ENCODE measurements around the gene RNF112. TPM values are rescaled to one million over a fixed set of nuclear protein-coding genes. Genes with fewer than 3 reads are reported as not detected.
"Not testable (repeated sequence)": the region's sequence is repeated elsewhere in the genome, so short reads cannot be mapped to it uniquely, and the experiment has no call there.

Gene RNF112
- total RNA-seq, 1 donor from 2014 or later = 0.40 TPM

DNA sequence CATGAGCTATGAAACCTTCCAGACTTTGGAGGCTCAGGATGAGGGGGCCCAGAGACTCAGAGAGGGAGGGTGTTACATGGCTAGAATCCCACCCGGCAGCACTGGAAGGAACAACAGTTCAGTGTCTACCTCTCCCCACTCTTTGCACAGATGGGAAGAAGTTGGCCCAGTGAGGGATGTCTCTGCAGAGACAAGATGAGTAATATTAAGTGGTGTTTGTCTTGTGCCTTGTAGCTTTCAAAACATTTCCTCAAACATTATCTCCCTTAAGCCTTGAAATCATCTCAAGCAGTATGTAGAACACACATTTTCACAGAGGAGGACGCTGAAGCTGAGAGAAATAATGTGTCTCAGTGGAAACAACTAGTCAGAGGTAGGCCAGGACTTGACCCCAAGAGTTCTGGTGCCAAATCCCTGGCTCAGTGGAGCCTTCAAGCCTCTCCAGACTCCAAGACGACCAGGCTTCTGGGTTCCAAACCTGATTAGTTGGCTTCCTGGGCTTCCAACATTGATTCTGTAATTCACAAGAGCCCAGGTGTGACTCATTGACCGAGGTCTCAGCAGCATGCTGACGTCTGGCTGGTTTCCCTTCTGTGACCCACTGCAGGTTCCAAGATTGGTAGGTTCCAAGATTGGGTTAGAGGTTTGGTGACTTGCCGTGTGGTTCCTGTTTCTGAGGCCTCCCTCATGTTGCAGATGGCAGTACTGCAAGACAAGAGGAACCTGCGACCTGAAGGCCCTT lies 7.4 kb downstream of the RNF112 start:
- DNase-seq = no peak
- Mint-ChIP-seq H3K27ac (no peak overlapping the region), H3K9me3 (no peaks in the 10 kb centered on the region), H3K36me3 (ENCODE audit: low read depth) (no peaks in the 10 kb centered on the region), H3K4me1 (peaks cover 9% of the 10 kb centered on the region), H3K27me3 (peaks cover 4% of the 10 kb centered on the region), H3K4me3 (no peak overlapping the region)
- intact Hi-C loops (cut with micrococcal nuclease) = no loop called here

DNA sequence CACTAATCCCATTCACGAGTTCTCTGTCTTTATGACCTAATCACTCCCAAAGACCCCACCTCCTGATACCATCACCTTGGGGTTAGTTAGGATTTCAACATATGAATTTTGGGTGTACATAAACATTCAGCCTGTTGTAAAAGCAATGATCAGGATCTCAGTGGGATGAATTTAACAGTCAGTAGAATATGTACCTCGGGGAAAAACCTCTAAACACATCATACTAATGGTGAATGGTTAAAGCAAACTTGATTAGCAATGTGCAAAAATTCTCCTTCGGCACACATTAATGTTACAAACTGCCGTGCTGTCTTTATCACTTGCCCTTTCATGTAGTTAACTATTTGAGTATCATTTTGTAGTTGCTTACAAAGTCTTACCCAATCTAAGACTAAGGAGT lies 10.2 kb downstream of the RNF112 start:
- Mint-ChIP-seq H3K27ac (no peak overlapping the region), H3K27me3 (peaks cover 10% of the 10 kb centered on the region), H3K4me3 (no peak overlapping the region), H3K36me3 (ENCODE audit: low read depth) (no peaks in the 10 kb centered on the region), H3K9me3 (no peaks in the 10 kb centered on the region), H3K4me1 (peaks cover 9% of the 10 kb centered on the region)
- DNase-seq = no peak
- intact Hi-C loops (cut with micrococcal nuclease) = no loop called here

DNA sequence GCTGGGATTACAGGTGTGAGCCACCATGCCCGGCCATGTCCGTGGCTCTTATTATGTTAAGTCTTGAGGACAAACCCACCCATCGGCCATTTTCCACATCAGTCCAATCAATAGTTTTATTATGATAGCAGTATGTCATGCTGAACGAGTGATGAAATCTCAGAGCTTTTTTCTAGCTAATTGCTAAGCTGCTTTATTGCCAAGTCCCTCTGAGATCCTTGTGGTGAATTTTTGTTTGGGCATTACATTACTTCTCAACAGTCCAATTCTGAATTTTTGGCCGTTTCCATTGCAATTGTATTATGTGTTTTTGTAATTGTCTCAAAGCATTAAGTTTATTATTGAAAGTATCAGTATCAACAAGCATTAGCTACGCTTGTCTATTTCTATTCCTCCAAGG lies 10.9 kb downstream of the RNF112 start:
- Mint-ChIP-seq H3K4me3 (no peak overlapping the region), H3K27ac (no peak overlapping the region), H3K27me3 (peaks cover 11% of the 10 kb centered on the region), H3K4me1 (peaks cover 9% of the 10 kb centered on the region), H3K9me3 (no peaks in the 10 kb centered on the region), H3K36me3 (ENCODE audit: low read depth) (no peaks in the 10 kb centered on the region)
- intact Hi-C loops (cut with micrococcal nuclease) = no loop called here
- no peak for DNase-seq

DNA sequence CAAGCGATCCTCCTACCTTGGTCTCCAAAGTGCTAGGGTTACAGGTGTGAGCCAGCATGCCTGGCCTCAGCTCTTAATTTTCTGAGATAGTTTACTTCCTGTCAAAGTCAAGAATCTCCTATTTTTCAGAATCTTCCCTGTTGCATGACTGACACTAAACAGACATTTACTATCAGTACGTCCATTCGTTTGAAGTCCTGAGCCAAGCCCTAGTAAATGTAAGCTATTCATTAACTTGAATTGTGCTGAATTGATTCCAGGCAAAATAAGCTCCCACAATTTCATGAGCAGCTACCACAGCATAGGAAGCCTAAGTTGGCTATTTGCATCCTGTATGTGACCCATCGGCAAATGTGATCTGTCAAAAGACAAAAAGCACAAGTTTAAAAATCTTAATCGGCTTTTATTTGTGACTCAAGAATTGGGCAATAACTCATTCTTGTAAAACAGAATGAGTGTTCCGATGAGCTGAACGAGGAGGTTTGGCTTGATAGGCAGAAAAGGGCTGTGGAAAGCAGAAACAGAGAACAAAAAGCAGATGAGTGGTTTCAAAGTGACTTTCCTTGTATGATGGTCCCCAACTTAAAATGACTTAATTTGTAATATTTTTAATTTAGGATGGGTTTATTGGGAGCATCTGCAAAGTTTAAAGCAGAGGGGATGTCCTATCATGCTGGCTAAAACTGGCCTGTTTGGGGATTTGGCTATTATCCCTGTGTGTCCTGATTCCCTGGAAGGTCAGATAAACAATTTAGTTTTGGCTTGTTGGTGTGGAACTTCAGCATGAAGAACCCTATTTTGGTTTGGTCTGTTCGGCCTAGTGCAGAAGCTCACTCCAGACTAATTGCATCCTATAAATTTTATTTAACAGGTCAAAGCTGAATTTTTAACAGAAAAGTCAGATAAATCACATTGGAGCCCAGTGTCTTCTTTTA lies 14.2 kb downstream of the RNF112 start:
- Mint-ChIP-seq H3K36me3 (ENCODE audit: low read depth) (no peaks in the 10 kb centered on the region), H3K4me3 (no peak overlapping the region)

DNA sequence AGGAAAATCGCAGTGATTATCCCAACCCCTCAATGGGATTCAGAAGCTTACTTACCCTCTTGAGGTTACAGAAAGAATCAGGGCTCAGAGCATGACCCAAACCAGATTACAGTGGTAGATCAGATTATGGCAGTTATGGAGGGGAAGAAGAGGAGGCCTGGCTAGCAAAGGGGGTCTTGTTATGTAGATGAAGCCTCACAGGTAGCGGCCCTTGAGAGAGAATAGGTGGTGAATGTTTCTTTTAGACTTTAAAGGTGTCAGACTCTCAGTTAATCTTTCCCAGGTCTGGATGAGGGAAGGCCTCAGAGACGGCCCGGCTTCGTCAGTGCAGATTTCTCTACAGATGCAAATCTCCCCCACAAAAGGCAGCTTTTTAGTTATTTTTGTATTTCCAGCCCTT lies 15.6 kb downstream of the RNF112 start:
- no peak overlapping the region for H3K27ac Mint-ChIP-seq

More for the DNA sequence above, 14.2 kb downstream of the RNF112 start:
- intact Hi-C loops (cut with micrococcal nuclease) = no loop called here
- Mint-ChIP-seq H3K9me3 (no peaks in the 10 kb centered on the region), H3K4me1 (no peaks in the 10 kb centered on the region), H3K27me3 (peaks cover 11% of the 10 kb centered on the region), H3K27ac (no peak overlapping the region)
- DNase-seq = no peak

DNA sequence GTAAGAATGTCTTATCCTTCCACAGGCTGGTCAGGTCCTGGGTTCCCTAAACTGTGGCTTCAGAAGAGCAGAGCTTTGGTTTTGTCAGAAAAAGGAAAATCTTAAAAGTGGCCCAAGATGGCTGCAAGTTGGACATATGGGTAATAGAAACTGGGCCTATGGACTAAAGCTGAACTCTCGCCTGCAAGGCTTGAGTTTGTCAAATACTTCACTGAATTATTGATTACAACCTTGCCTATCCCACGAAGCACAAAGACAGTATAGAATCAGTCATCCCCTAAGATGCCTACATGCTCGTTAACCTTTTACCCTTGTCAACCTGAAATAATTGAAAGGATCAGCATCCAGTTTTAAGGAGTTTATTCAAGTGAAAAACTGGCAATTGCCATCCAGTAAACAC lies 20.7 kb downstream of the RNF112 start:
- Mint-ChIP-seq H3K9me3 (no peaks in the 10 kb centered on the region), H3K27ac (no peak overlapping the region), H3K27me3 (peaks cover 17% of the 10 kb centered on the region), H3K36me3 (ENCODE audit: low read depth) (no peaks in the 10 kb centered on the region), H3K4me3 (no peak overlapping the region), H3K4me1 (no peaks in the 10 kb centered on the region)
- intact Hi-C loops (cut with micrococcal nuclease) = no loop called here
- DNase-seq = no peak

More for the DNA sequence above, 15.6 kb downstream of the RNF112 start:
- Mint-ChIP-seq H3K4me1 (no peaks in the 10 kb centered on the region), H3K36me3 (ENCODE audit: low read depth) (no peaks in the 10 kb centered on the region), H3K4me3 (no peak overlapping the region), H3K9me3 (no peaks in the 10 kb centered on the region), H3K27me3 (peaks cover 15% of the 10 kb centered on the region)
- no peak for DNase-seq
- intact Hi-C loops (cut with micrococcal nuclease) = no loop called here

DNA sequence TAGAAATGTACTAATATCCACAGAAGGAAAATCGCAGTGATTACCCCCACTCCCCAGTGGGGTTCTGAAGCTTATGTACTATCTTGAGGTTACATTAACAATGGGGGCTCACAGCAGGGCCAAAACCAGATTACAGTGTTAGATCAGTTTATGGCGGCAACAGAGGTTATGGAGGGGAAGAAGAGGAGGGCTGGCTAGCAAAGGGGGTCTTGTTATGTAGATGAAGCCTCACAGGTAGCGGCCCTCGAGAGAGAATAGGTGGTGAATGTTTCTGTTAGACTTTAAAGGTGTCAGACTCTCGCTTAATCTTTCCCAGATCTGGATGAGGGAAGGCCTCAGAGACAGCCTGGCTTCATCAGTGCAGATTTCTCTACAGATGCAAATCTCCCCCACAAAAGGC lies 22.2 kb downstream of the RNF112 start:
- Mint-ChIP-seq H3K9me3 (no peaks in the 10 kb centered on the region), H3K36me3 (ENCODE audit: low read depth) (no peaks in the 10 kb centered on the region), H3K27ac (no peak overlapping the region), H3K4me3 (no peak overlapping the region), H3K4me1 (no peaks in the 10 kb centered on the region), H3K27me3 (peaks cover 25% of the 10 kb centered on the region)
- no peak for DNase-seq
- intact Hi-C loops (cut with micrococcal nuclease) = no loop called here

DNA sequence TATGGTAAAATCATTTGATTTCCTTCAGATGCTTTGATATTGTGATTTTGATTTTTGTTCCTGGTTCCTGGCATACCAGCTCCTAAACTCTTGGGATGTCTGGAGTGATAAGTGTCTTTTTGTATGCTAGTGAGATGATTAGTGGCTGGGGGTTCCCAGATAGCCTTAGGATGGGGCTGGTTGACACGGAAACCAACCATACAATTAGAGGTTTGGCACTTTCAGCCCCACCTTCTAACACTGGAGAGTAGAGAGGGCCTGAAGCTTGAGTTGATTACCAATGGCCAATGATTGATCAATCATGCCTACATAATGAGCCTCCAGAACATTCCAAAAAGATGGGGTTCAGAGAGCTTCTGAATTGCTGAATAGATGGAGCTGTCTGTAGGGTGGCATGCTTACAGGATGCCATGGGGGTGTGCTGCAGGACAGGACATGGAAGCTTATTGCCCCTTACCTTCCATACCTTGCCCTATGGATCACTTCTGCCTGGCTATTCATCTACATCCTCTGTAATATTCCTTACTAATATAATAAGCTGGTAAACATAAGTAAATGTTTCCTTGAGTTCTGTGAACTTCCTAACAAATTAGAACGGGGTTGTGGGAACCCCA lies 22.8 kb downstream of the RNF112 start:
- Mint-ChIP-seq H3K27ac (no peak overlapping the region), H3K9me3 (no peaks in the 10 kb centered on the region), H3K4me1 (no peaks in the 10 kb centered on the region), H3K27me3 (peaks cover 30% of the 10 kb centered on the region), H3K36me3 (ENCODE audit: low read depth) (no peaks in the 10 kb centered on the region), H3K4me3 (no peak overlapping the region)
- no peak for DNase-seq
- intact Hi-C loops (cut with micrococcal nuclease) = no loop called here

DNA sequence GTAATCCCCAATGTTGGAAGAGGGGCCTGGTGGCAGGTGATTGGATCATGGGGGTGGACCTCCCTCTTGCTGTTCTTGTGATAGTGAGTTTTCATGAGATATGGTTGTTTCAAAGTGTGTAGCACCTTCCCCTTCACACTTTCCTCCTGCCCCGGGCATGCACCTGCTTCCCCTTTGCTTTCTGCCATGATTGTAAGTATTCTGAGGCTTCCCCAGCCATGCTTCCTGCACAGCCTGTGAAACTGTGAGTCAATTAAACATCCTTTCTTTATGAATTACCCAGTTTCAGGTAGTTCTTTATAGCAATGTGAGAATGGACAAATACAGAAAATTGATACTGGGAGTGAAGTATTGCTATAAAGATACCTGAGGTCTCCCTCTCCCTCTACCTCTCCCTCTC lies 29.4 kb downstream of the RNF112 start:
- H3K4me1 Mint-ChIP-seq = peaks cover 2% of the 10 kb centered on the region
- peaks cover 2% of the 10 kb centered on the region for H3K36me3 Mint-ChIP-seq (ENCODE audit: low read depth)
- no peak overlapping the region for H3K27ac Mint-ChIP-seq
- DNase-seq = no peak
- no peak overlapping the region for H3K4me3 Mint-ChIP-seq
- H3K9me3 Mint-ChIP-seq = peaks cover 13% of the 10 kb centered on the region
- intact Hi-C loops (cut with micrococcal nuclease) = no loop called here
- H3K27me3 Mint-ChIP-seq = peaks cover 36% of the 10 kb centered on the region

DNA sequence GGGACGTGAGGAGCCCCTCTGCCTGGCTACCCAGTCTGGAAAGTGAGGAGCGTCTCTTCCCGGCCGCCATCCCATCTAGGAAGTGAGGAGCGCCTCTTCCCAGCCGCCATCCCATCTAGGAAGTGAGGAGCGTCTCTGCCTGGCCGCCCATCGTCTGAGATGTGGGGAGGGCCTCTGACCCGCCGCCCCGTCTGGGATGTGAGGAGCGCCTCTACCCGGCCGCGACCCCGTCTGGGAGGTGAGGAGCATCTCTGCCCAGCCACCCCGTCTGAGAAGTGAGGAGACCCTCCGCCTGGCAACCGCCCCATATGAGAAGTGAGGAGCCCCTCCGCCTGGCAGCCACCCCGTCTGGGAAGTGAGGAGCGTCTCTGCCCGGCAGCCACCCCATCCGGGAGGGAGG lies 30.3 kb downstream of the RNF112 start:
- H3K4me1 Mint-ChIP-seq; H3K36me3 Mint-ChIP-seq (ENCODE audit: low read depth); H3K27ac Mint-ChIP-seq; H3K4me3 Mint-ChIP-seq; intact Hi-C loops (cut with micrococcal nuclease); DNase-seq: not testable (repeated sequence)
- Mint-ChIP-seq H3K27me3 (peaks cover 34% of the 10 kb centered on the region), H3K9me3 (peaks cover 13% of the 10 kb centered on the region)

DNA sequence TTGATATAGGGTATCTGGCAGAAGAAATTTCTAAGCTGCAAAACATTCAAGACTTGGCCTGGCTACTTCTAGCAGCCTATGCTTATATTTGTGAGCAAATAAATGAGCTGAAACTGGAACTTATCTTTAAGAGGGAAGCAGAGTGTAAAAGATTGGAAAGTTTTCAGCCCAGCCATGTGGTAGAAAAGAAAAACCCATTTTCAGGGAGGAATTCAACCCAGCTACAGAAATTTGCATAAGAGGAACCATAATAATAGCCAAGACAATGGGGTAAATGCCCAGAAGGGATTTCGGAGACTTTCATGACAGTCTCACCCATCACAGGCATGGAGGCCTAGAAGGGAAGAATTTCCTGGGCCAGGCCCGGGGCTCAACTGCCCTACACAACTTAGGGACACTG lies 31.7 kb downstream of the RNF112 start:
- H3K27me3 Mint-ChIP-seq = peaks cover 29% of the 10 kb centered on the region
- H3K4me1 Mint-ChIP-seq = peaks cover 5% of the 10 kb centered on the region
- H3K36me3 Mint-ChIP-seq (ENCODE audit: low read depth) = peaks cover 2% of the 10 kb centered on the region
- intact Hi-C loops (cut with micrococcal nuclease) = no loop called here
- no peak overlapping the region for H3K27ac Mint-ChIP-seq
- no peak for DNase-seq
- H3K4me3 Mint-ChIP-seq = no peak overlapping the region
- peaks cover 13% of the 10 kb centered on the region for H3K9me3 Mint-ChIP-seq

DNA sequence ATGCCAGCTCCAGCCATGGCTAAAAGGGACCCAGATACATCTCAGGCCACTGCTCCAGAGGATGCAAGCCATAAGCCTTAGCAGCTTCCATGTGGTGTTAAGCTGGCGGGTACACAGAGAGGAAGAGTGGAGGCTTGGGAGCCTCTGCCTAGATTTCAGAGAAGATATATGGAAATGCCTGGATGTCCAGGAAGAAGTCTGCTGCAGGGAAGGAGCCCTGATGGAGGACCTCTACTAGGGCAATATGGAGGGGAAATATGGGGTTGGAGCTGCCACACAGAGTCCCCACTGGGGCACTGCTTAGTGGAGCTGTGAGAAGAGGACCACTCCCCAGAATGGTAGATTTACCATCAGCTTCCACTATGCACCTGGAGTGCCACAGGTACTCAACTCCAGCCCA lies 32.1 kb downstream of the RNF112 start:
- Mint-ChIP-seq H3K27me3 (peaks cover 31% of the 10 kb centered on the region), H3K4me3 (no peak overlapping the region), H3K4me1 (peaks cover 5% of the 10 kb centered on the region), H3K9me3 (peaks cover 13% of the 10 kb centered on the region), H3K36me3 (ENCODE audit: low read depth) (peaks cover 2% of the 10 kb centered on the region), H3K27ac (no peak overlapping the region)
- intact Hi-C loops (cut with micrococcal nuclease) = no loop called here
- no peak for DNase-seq

DNA sequence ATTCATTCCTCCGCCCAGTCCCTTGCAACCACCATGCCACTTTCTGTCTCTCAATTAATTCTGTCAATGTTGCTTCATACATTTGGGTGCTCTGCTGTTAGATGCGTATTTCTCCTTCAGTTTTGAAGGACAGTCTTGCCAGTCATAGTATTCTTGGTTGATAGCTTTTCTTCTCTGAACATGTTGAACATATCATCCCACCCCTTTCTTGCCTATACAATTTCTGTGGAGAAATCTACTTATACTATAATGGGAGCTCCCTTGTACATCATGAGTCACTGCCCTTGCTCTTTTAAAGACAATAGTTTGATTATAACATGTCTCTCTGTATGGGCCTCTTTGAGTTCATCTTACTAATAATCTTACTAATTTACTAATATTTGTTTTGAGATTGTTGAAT lies 34.1 kb downstream of the RNF112 start:
- Mint-ChIP-seq H3K4me3 (no peak overlapping the region), H3K27me3 (peaks cover 25% of the 10 kb centered on the region), H3K36me3 (ENCODE audit: low read depth) (peaks cover 2% of the 10 kb centered on the region), H3K27ac (no peak overlapping the region), H3K4me1 (peaks cover 5% of the 10 kb centered on the region), H3K9me3 (peaks cover 13% of the 10 kb centered on the region)
- intact Hi-C loops (cut with micrococcal nuclease) = loop anchor here (5.0 kb wide), 1 partner anchor 68 kb away; the partner anchor contains the start of gene MAPK7
- no peak for DNase-seq

DNA sequence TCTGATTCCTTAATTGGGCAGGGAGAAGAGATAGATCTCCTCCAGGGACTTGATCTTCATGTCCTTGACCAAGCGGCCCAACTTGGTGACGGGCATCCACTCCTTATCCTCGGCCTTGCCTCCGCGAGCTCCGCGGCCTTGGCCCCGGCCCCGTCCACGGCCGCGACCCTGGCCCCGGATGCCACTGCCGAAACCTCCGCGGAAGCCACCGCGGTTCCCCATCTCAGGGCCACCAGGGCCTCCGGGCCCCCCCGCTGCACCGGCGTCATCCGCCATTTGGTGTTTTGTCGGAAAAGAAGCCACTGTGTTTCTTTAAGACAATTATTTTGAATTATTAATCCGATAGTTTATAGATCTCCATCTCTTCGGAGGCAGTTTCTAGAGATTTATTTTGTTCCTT lies 35.5 kb downstream of the RNF112 start:
- H3K36me3 Mint-ChIP-seq (ENCODE audit: low read depth); DNase-seq; H3K4me3 Mint-ChIP-seq; H3K27ac Mint-ChIP-seq; H3K4me1 Mint-ChIP-seq: not testable (repeated sequence)
- H3K9me3 Mint-ChIP-seq = peaks cover 13% of the 10 kb centered on the region
- peaks cover 23% of the 10 kb centered on the region for H3K27me3 Mint-ChIP-seq
- intact Hi-C loops (cut with micrococcal nuclease) = loop anchor here (5.0 kb wide), 1 partner anchor 69 kb away; the partner anchor contains the start of gene MAPK7
